ENCODE data around the gene PCED1A.
"Not testable (repeated sequence)": the region's sequence is repeated elsewhere in the genome, so short reads cannot be mapped to it uniquely, and the experiment has no call there.

The PCED1A gene

GRCh38 chr20:2826655-2827054 is 13.8 kb downstream of the PCED1A start:
- no peak for DNase-seq (ENCODE audit: low read depth)

DNA sequence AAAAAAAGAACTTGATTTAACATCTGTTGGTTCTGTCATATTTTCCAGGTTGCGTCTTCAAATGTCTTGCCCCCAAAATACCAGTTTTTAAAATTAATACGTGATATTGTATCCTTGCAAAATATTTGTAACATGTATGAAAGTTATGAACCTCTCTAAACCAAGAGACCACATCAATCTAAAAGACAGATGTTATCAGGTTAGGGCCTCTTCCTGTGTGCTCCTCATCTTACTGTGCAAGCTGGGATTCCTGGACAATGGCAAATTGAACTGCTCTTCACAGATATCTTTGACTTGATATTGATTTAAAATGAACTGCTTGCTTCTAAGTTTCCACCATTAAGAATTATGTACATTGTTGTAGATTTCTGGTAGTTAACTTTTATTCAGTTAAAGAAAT is 14.7 kb downstream of the PCED1A start:
- DNase-seq (ENCODE audit: low read depth) = no peak

DNA sequence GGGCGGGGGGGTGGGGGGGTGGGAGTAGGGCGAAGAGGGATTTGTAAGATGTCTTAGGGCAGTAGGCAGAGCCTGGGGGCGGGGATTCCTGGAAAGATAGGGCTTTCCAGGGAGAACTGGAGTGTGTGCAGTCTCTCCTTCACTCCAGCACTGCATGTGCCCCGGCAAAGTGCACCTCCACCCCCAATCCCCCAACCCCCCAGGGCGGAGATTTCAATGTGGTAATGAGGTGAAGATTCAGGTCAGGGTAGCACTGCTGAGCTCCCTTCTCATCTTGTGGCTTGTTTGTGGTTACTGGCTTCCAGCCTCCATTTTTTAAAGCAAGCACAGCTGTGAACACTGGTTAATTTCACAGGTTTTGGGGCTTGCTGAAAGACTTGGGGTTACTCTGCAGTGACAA is 18.4 kb downstream of the PCED1A start:
- no peak for DNase-seq (ENCODE audit: low read depth)

- no peak for DNase-seq (ENCODE audit: low read depth)
Measured at GRCh38 chr20:2820896-2821869, 19.3 kb downstream of the PCED1A start.

- no peak for DNase-seq (ENCODE audit: low read depth)
Measured at GRCh38 chr20:2820084-2820895, 20.2 kb downstream of the PCED1A start.

DNA sequence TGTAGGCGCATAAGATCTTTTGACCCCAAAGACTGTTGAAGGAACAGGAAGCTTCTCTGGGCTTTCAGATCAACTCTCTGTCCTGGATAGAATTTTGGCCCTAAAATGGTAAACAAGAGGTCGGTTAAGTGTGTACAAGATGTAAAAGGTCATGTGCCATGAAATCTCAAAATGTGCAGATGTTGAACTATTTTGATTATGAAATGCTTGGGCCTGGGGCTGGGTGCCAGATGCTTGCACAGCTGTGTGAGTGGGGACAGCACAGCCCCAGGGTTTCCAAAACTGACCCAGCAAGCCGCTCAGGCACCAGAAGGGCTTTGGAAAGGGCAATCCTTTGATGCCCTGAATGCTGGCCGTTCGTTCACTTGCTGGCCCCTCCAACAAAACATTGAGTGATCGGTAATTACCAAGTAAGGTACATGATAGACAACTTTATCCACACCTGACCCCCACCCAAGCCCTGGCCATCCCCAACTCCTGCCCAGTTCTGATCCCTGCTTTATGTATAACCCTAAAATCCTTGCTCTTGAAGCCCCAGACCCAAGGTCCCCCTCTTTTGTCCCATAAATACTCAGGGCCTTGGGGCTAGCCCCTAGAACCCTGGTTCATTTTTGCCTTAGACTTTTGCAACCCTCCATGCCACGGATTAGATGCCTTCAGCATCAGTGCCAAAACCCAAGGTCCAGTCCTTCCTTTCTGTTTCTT is 22.4 kb downstream of the PCED1A start:
- DNase-seq (ENCODE audit: low read depth) = no peak

- DNase-seq (ENCODE audit: low read depth) = no peak
Measured at GRCh38 chr20:2817341-2817726, 23.1 kb downstream of the PCED1A start.

- DNase-seq (ENCODE audit: low read depth) = no peak
Measured at GRCh38 chr20:2816583-2817340, 23.7 kb downstream of the PCED1A start.

- no peak for DNase-seq (ENCODE audit: low read depth)
Measured at GRCh38 chr20:2816030-2816582, 24.3 kb downstream of the PCED1A start, which contains the start of gene TMEM239. Gene TMEM239, plus strand, starts transcription at chr20:2816364. Its CDS starts 191 bp downstream, at chr20:2816555.

DNA sequence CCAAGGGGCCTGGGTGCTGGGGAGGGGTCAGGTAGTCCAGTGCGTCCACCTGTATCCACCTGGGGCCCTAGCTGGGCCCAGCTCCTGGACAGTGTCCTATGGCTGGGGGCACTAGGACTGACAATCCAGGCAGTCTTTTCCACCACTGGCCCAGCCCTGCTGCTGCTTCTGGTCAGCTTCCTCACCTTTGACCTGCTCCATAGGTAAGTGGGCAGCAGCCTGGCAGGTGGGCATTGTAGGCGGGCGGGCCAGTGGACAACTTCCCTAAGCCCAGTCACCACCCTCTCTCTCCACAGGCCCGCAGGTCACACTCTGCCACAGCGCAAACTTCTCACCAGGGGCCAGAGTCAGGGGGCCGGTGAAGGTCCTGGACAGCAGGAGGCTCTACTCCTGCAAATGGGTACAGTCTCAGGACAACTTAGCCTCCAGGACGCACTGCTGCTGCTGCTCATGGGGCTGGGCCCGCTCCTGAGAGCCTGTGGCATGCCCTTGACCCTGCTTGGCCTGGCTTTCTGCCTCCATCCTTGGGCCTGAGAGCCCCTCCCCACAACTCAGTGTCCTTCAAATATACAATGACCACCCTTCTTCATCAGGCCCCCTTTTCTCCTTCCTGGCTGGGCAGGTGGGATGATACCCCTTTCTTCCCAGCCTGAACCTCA is 25.1 kb downstream of the PCED1A start:
- no peak for DNase-seq (ENCODE audit: low read depth)

DNA sequence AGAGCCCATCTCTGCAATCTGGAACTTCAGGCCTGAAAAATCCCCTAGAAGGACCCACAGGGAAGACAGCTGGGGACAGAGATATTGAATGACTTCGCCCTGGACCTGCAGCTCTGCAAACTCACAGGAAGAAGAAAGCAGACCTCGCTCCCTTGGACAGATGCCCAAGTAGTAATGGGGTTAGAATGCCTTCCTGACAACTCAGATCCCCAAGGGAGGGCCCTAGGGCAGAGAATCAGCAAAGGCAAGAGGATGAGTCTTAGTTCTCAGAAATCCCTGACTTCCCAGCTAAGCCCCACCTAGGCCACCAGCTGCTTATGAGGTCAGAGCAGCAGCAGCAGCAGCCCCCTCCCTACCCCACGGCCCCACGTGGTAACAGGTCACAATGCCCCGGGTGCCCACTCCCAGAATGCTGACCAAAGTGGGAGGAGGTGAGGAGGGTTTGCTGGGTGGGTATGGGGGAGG is 25.8 kb downstream of the PCED1A start, which contains the start of gene C20orf141:
C20orf141 (plus strand) TSS at position 401 of the 465 bp plus-strand sequence. CDS start 198 bp downstream, outside the sequence.
- DNase-seq (ENCODE audit: low read depth) = peak; percentile 97

DNA sequence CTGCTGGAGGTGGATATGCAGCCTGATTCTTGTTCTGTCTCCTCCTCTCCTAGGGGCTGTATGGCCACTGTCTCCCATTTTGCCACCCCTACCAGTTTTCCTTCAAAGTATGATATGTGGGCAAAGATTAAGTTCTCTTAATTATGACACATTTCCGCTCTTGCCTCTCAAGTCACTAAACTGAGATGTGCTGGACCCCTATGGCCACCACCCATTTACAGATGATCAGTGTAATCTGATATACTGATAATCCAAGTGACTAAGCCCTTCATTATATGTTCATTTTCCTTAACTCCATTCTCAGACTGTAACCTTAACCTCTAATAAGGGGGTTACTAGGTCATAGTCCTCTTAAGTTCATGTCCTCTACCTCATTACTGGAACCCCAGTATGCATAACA is 26.4 kb downstream of the PCED1A start:
- DNase-seq (ENCODE audit: low read depth) = no peak

- no peak for DNase-seq (ENCODE audit: low read depth)
Measured at GRCh38 chr20:2812189-2812588, 28.3 kb downstream of the PCED1A start.

- no peak for DNase-seq (ENCODE audit: low read depth)
Measured at GRCh38 chr20:2809690-2810089, 30.8 kb downstream of the PCED1A start.

DNA sequence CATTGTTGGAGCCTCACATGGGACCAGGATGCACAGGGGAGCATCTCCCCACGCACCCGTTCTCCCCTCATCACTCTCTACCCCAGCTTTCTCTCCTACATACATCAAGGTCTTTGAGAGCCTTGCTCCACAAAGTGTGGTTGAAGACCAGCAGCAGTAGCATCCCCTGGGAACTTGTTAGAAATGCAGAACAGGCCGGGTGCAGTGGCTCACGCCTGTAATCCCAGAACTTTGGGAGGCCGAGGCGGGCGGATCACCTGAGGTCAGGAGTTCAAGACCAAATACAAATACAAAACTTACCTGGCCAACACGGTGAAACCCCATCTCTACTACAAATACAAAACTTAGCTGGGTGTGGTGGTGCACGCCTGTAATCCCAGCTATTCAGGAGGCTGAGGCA is 32.5 kb downstream of the PCED1A start:
- DNase-seq (ENCODE audit: low read depth) = not testable (repeated sequence)

DNA sequence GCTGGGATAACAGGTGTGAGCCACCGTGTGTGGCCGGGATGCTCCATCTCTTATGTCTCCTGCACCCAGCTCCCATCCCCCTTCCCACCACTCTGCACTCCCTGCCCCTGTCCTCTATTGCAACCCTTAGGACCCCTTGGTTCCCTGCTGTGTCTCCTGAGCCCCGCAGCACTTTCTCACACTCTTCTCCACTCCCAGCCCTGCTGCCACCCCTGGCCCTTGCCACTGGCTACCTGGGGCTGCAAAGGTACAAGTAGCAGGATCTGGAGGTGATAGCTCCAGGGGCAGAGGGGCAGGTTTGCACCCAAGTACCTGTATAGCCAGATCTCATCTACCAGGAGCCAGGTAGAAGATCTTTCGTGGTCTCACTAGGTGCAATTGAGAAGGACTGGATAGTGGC is 33.4 kb downstream of the PCED1A start:
- DNase-seq (ENCODE audit: low read depth) = no peak

GRCh38 chr20:2806351-2806701 is 34.1 kb downstream of the PCED1A start:
- no peak for DNase-seq (ENCODE audit: low read depth)

DNA sequence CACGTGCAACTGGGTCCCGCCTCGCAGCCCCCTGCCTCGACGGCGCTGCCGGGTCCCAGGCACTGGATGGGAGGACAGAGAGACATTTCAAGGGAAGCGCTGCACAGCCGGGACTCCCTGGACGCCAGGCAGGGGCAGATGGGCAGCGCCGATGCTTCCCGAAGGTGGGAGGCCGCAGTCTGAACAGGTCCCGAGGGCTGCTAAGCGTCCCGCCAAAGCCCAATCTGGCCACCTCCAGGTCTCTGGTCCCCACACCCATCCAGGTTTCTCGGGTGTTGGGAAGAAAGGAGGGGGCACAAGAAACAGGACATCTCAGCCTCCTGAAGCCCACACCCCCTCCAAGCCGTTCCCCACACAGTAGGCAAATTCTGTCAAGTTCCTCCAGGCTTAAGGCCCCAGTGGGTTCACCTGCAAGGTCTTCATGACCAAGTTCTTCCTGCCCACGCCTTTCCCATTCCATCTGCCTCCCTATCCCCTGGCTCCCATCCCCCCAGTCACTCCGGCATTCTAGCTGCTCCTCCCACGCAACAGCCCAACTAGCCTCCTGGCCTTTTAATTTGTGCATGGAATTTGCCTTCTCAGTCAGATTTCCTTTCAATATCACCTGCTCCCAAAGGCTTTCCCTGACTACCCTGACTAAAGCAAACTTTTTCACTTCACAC is 34.6 kb downstream of the PCED1A start:
- no peak for DNase-seq (ENCODE audit: low read depth)

- no peak for DNase-seq (ENCODE audit: low read depth)
Measured at GRCh38 chr20:2804852-2805688, 35.4 kb downstream of the PCED1A start.

Data from GM04503 (cell line).